Endothelial cell (in vitro differentiated cells): ENCODE data around the gene ARHGEF28. TPM values are rescaled to one million over a fixed set of nuclear protein-coding genes. Genes with fewer than 3 reads are reported as not detected.

Source experiments
- DNase-seq: peaks from one replicate; pipeline ENCODE4 v3.0.0; 2021; ENCODE audit warnings: low spot score
- H3K27ac Mint-ChIP-seq: one replicate; pipeline ENCODE4 v1.8.0; 2021; ENCODE audit warnings: mixed read lengths, inconsistent platforms; ENCODE audit not compliant: unreplicated experiment
- H3K27me3 Mint-ChIP-seq: one replicate; pipeline ENCODE4 v1.8.0; 2021; ENCODE audit warnings: mild to moderate bottlenecking, moderate library complexity, mixed read lengths, inconsistent platforms; ENCODE audit not compliant: unreplicated experiment
- H3K36me3 Mint-ChIP-seq: one replicate; pipeline ENCODE4 v1.8.0; 2021; ENCODE audit warnings: mild to moderate bottlenecking, low read depth, mixed read lengths, inconsistent platforms; ENCODE audit not compliant: unreplicated experiment
- H3K4me1 Mint-ChIP-seq: one replicate; pipeline ENCODE4 v1.8.0; 2021; ENCODE audit warnings: mild to moderate bottlenecking, mixed read lengths, inconsistent platforms; ENCODE audit not compliant: unreplicated experiment
- H3K4me3 Mint-ChIP-seq: one replicate; pipeline ENCODE4 v1.8.0; 2021; ENCODE audit warnings: mild to moderate bottlenecking, mixed read lengths, inconsistent platforms; ENCODE audit not compliant: unreplicated experiment
- H3K9me3 Mint-ChIP-seq: one replicate; pipeline ENCODE4 v1.8.0; 2021; ENCODE audit warnings: mixed read lengths, inconsistent platforms; ENCODE audit not compliant: unreplicated experiment
- total RNA-seq: library from RNA; stranded (reverse); fragmentation: NEBNext Ultra II Directional; extraction: Animal tissue kit (Norgen Biotek cat#: 25700); gene quantifications from one replicate; pipeline ENCODE4 v1.2.1, GENCODE V29; 2021; ENCODE audit not compliant: unreplicated experiment
- TF ChIP-seq, protein P1 (sequence below): fragments of 200-600 bp; sonication (generic); IDR thresholded peaks from one replicate; pipeline ENCODE4 v1.5.0; 2021; ENCODE audit warnings: antibody characterized with exemption; ENCODE audit not compliant: unreplicated experiment

ARHGEF28 gene
- total RNA-seq, 1 donor from 2014 or later: 1.5 TPM

DNA sequence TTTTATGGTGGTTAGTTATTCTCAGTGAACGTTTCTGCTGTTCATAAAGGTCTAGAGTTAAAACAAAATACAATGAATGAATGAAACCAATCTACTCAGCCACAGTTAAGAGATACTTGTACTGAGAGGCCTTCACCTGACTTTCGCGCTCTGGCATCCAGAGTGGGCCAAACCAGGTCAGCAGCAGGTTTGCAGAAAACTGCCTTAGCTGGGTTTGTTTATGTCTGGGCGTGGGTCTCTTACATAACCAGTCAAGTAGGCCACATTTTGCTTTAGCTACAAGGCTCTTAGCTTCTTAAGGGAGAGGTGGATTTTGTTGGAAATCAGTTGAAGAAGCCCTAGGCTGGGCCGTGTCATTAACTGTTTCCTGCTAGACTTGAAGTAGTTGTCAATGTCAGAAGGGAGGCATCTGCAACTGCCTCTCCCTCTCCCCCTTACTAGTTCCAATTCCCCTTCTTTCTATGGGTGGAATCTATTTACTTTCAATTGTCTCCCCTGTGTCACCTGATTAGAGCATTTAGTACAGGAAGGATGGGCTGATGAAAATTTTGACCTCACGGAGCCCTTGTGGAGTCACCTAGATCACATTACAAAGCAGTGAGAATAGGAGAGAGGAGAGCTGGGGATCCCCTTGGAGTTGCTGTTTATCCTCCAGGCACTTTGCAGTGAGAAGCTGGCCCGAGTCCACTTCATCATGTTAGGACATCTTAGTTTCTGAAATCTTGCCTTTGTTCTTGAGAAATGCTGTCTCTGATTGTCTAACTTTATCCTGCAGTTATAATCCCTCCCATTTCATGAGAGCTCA is 200.5 kb downstream of the ARHGEF28 start:
- Mint-ChIP-seq H3K27me3 (no peaks in the 10 kb centered on the region), H3K27ac (no peak overlapping the region), H3K4me3 (no peak overlapping the region), H3K4me1 (peaks cover 3% of the 10 kb centered on the region), H3K36me3 (no peaks in the 10 kb centered on the region), H3K9me3 (no peaks in the 10 kb centered on the region)
- TF ChIP-seq, protein P1, sequence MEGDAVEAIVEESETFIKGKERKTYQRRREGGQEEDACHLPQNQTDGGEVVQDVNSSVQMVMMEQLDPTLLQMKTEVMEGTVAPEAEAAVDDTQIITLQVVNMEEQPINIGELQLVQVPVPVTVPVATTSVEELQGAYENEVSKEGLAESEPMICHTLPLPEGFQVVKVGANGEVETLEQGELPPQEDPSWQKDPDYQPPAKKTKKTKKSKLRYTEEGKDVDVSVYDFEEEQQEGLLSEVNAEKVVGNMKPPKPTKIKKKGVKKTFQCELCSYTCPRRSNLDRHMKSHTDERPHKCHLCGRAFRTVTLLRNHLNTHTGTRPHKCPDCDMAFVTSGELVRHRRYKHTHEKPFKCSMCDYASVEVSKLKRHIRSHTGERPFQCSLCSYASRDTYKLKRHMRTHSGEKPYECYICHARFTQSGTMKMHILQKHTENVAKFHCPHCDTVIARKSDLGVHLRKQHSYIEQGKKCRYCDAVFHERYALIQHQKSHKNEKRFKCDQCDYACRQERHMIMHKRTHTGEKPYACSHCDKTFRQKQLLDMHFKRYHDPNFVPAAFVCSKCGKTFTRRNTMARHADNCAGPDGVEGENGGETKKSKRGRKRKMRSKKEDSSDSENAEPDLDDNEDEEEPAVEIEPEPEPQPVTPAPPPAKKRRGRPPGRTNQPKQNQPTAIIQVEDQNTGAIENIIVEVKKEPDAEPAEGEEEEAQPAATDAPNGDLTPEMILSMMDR: no peak
- no peak for DNase-seq

DNA sequence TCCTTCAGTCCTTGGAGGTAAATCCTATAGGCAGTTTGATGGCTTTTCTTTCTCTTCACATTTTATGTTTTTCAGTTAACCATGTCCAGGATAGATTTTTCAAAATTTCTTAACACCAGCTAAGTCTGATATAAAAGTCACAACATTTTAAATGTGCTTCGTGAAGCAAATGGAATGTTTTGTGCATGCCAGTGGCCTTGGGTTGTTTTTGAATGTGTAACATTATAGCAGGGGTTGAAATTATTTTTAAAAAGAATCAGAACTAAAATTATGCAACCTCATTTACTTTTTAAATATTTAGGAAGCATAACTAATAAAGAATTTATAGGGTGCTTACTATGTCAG is 201.1 kb downstream of the ARHGEF28 start:
- DNase-seq: no peak
- Mint-ChIP-seq H3K4me3 (no peak overlapping the region), H3K4me1 (peaks cover 3% of the 10 kb centered on the region), H3K9me3 (no peaks in the 10 kb centered on the region), H3K27me3 (no peaks in the 10 kb centered on the region), H3K27ac (no peak overlapping the region), H3K36me3 (no peaks in the 10 kb centered on the region)
- TF ChIP-seq, protein P1: no peak

DNA sequence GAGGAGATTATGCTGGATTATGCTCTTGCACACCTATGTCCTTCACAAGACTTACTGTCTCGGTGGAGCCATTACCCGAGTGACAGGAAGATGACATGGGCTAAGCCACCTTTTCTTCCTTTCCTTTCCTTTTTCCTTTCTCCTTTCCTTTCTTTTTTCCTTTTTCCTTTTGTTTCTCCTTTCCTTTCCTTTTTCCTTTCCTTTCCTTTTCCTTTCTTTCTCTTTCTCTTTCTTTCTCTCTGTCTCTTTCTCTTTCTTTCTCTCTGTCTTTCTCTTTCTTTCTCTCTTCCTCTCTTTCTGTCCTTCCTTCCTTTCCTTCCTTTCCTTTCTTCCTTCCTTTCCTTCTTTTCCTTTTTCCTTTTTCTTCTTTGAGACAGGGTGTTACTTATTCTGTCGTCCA is 202.5 kb downstream of the ARHGEF28 start:
- Mint-ChIP-seq H3K9me3 (no peaks in the 10 kb centered on the region), H3K27ac (peak overlapping the region; percentile 27), H3K36me3 (no peaks in the 10 kb centered on the region), H3K4me3 (no peak overlapping the region), H3K4me1 (peaks cover 3% of the 10 kb centered on the region), H3K27me3 (no peaks in the 10 kb centered on the region)
- TF ChIP-seq, protein P1: no peak
- DNase-seq: no peak

DNA sequence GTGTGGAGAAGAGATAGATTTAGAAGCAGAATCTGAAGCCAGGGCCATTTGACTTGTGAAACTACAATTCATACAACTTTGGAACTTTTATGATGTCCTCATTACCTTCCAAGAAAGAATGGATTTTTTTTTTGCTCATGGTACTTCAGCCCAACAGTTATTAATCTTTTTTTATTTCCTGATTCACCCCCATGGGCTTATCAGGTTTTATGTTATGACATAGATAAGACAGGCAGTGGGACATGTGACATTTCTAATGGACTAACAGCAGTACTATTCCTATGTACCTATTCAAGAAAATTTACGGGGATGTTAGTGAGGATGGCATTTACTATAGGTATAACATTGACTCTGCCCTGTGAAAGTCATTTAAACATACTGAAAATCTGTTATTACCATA is 204.7 kb downstream of the ARHGEF28 start:
- H3K9me3 Mint-ChIP-seq: no peaks in the 10 kb centered on the region
- H3K4me3 Mint-ChIP-seq: no peak overlapping the region
- H3K27ac Mint-ChIP-seq: no peak overlapping the region
- no peaks in the 10 kb centered on the region for H3K27me3 Mint-ChIP-seq
- H3K36me3 Mint-ChIP-seq: no peaks in the 10 kb centered on the region
- no peak for DNase-seq
- H3K4me1 Mint-ChIP-seq: peaks cover 4% of the 10 kb centered on the region
- TF ChIP-seq, protein P1: no peak

DNA sequence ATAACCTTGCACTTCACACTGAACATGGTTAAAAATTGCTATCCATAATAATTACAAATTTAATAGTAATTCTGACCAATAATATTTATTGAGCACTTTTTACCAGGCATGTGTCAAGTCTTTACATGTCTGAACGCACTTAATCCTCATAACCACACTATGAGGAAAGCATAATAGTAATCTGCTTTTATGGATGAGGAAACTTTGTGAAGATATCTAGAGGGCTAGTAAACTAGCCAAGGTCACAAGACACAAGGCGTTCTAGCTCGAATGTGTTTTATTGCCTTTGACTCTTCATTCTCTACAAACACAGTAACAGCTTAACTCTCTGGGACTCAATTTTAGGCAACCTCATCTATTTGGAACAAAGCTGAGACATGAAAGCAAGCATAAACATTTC is 205.1 kb downstream of the ARHGEF28 start:
- H3K36me3 Mint-ChIP-seq: no peaks in the 10 kb centered on the region
- H3K27me3 Mint-ChIP-seq: no peaks in the 10 kb centered on the region
- no peak overlapping the region for H3K4me3 Mint-ChIP-seq
- TF ChIP-seq, protein P1: no peak
- H3K4me1 Mint-ChIP-seq: peaks cover 6% of the 10 kb centered on the region
- H3K27ac Mint-ChIP-seq: no peak overlapping the region
- no peak for DNase-seq
- H3K9me3 Mint-ChIP-seq: no peaks in the 10 kb centered on the region
